HG03520 (cell line): ENCODE measurements around the gene JARID2.

Source experiments
- ATAC-seq: cut with Tn5 transposase; IDR thresholded peaks from one replicate; pipeline ENCODE4 v1.9.1; 2021; ENCODE audit warnings: mild to moderate bottlenecking, moderate library complexity; ENCODE audit not compliant: unreplicated experiment

JARID2 gene

DNA sequence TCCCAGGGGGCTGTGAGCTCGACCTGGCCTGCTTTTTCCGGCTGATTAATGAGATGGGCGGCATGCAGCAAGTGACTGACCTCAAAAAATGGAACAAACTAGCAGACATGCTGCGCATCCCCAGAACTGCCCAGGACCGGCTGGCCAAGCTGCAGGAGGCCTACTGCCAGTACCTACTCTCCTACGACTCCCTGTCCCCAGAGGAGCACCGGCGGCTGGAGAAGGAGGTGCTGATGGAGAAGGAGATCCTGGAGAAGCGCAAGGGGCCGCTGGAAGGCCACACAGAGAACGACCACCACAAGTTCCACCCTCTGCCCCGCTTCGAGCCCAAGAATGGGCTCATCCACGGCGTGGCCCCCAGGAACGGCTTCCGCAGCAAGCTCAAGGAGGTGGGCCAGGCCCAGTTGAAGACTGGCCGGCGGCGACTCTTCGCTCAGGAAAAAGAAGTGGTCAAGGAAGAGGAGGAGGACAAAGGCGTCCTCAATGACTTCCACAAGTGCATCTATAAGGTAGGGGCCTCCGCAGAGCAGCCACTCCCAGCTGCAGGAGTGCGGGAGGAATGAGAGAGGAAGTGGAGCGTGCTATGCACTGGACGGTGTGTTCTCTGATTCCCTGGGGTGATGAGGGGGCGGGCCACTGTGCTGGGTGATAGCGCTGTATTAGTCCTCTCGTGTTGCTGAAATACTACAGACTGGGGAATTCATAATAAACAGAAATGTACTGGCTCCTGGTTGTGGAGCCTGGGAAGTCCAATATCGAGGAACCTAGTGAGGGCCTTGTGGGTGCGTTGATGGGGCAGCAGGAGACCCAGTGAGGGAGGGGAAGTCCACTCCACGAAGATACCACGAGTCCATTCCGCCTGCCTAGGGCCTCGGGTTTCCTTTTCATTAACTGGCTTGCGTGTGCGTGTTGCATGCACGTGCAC lies 255.3 kb downstream of the JARID2 start:
- ATAC-seq, result no peak

DNA sequence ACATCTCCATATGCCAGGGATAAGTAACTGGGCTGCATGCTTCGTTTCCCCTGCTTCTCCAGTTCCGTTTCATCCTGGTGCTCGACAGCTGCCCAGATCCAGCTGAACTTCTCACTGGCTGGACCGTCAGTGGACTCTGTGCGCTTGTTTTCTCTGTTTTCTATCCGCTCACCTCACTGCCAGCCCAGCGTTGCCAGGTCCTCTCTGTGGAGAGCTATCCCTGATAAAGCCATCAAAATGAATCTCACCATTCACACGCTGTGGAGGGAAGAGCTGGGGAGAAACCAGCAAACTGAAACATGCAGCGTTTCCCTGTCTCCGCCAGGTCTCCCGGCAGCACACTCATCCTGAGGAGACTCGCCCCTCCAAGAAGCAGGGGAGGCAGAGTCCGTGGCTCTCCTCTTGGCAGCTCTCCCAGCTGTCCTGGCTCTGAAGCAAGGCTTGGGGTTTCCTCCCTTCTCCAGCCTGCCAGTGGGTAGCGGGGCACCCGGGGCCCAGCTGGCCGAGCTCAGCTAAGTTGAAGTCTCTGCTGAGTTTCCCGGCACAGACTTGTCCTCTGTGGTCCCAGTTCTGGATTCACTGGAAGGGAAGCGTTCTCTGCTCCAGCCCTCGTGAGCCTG lies 256.1 kb downstream of the JARID2 start:
- no peak for ATAC-seq

DNA sequence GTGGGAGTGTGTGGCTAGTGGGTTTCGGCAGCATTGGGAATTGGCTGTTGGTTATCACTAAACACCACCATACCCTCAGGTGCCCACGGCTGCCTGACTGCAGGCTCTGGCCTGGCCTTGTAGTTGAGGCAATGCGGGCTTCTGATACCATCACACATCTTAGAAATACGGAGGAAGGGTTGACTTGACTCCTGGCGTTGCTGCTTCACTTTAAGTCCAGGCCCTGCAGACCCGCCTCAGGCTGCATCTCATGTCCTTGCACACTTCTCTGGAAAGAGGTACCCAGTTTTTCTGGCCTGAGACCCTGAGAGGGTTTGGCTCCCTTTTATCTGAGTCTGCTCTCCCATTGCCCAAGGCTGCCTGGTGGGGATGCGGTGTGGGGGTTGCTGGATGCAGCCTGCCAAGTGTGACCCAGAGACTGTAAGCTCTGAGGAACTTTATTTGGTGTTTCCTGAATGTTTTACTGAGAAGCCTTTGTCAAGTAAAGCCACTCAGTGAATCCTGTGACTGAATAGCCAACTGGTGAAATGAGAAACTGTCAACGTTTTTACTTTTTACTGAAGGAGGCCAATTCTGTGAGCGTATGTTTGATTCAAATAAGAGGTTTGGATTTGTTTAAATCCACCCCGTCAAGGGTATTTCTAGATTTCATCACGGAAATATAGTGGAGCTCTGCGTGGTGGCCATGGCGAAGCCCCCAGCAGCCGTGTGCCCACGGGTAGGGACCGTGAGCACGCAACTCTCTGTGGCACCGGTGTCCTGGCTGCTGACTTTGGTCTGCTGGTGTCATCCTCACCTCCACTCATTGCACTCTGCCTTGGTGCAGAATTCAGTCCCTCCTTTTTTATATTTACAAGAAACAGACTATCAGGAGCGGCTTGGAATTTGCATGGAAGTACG lies 256.8 kb downstream of the JARID2 start:
- ATAC-seq, result no peak

DNA sequence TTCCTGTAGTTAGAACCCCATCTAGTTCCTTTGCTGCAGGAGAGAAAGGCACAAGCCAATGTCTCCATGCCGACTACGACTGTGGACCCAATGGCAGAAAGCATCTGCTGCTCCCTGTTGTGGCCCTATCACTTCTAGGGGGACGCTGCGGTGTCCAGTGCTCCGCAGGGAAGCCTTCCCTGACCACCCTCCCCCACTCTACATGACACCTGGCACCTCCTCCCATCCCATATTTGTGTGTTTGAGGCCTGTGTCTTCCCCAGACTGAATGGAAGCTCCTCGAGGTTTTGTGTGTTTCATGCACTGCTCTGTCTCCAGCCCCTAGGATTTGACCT lies 257.4 kb downstream of the JARID2 start:
- no peak for ATAC-seq

DNA sequence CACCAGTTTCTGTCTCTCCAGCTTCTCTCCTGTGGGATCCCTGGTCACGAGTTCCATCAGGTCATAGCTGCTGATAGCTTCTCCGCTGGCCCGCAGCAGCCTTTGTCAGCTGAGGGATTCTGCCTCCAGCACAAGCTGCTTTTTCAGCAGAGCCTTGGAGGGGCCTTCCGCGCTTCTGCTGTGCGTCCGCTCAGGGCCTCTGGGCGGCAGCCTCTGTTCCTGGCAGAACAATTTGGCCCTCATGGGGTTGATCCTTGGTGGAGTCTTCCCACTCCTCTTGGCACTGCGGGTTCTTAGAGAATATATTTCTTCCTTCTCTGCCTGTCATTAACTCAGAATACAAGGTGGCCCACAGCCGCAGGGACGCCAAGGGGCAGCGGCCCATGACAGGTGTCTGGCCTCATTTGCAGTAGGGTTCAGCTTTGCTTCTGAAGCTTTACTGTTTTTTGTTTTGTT lies 258.2 kb downstream of the JARID2 start:
- no peak for ATAC-seq

DNA sequence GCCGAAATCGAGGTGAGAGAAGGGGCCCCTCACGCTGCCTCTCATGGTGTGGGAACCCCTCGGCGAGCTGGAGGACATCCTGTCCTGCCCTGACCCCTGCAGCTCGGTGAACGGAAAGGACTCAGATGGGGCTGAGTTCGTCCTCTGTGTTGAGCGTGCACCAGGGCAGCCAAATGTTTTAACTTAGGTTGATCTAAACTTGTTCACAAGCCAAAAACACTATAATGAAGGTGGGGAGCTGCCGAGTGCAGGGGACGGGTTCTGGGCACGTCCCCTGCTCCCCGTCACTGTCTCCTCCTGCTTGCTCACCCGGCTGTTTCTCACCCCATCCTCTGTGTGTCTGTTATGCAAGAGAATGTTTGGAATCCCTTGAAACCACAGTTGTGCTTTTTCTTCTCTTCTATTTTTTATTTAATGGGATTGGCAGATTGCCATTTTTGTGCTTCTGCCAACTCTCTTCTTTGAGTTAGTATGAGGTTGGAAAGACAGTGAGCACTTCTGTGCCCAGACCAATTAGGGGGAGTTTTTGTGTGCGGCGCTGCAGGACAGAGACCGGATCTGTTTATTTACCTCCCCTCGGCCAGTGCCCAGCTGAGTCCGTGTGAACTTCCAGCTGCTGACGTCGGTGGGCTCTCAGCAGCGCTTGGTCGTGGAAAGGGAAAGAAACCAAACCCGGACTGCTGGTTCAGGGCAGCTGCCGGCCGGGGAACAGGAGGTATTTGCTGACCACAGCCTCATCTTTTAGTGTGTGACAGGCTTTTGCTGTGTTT lies 258.9 kb downstream of the JARID2 start:
- ATAC-seq, result no peak

DNA sequence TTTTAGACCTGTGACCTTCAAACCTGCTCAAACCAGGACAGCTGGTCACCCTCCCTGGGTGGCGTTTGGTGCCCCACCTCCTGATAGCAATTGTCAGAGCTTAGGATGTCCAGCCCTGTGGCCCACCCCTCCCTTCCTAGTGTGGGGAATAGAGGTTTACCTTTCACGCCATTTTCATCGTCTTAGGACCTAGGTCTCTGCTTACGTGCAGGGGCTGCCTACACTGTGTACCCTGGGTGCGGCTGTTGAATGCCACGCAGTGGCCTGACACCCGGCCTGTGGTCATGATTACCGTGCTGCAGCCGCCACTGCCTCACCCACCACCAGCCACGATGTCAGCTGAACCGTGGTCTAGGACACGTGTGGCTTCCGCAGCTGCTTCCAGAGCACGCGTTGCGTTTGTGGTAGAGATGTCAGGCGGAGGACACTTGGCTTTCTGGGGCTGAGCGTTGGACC lies 259.6 kb downstream of the JARID2 start:
- no peak for ATAC-seq

DNA sequence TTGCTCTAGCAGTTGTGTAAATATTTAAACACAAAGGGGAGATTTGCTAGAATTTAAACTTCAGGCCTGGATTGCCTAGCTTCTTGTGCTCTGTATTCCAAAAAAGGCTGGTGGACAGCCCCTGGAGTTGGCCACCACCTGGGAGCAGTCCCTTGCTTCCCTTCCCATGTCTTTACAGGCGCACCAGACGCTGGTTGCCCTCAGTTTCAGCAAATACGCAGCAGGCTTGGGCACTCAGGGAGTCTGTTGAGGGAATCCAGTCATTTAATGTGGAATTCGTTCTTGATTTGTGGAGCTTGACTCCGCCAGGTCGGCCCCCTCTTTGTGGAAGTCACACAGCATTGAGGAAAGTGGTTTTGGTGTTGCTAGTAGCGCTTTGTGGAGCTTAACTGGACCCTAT lies 260.2 kb downstream of the JARID2 start:
- ATAC-seq, result no peak

DNA sequence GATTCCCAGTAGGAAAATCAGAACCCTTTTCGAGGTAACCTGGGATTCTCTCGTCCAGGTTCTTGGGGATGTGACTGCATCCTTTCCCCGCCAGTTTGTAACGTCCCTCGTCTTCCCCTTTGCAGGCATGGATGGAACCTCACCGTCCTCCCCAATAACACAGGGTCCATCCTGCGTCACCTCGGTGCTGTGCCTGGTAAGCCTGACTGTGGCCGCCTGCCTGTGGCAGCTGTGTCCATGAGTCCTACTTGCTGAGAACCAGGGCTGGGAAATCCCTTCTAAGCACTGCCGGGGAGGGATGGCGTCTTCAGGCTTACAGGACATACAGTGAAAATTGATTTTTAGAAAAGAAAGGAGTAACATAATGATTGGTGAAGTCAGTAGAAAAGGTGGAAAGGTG lies 261.4 kb downstream of the JARID2 start:
- ATAC-seq, result no peak

DNA sequence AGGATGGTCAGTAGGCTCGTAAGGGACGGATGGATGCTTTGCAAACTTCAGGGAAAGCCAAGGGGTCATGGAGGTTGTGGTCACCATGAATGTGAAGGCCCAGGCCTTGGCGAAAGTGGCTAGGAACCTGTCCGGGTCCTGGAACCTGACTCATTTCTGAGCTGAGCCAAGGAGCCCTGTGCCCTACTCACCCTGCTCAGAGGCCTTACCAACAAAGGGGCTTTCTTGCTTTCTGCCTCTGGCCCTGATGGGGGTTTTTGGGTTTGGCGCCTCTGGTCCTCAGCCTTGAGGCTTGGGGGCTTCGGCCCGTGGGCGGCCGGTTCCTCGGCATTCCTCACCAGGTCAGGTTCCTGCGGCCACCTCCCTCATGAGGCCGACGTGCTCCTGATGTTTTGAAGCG lies 261.9 kb downstream of the JARID2 start:
- no peak for ATAC-seq

DNA sequence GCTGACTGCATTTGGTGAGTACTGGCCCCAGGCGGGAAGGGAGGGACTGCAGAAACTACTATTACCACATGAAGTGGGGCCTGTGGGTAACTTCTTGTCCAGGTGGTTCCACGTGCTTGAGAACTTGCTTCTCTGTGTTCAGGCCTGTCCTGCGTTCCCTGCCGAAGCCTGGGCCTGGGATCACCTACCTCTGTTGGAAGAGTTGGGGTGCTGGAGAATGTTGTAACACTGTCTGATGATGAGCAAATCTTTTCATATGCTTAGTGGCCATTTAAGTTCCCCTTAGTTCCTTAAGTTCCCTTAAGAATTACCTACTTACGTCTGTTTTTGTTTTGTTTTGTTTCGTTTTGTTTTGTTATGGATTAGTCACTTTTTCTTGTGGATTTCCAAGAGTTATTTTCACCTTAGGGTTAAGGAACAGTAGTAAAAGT lies 262.6 kb downstream of the JARID2 start:
- ATAC-seq, result no peak

DNA sequence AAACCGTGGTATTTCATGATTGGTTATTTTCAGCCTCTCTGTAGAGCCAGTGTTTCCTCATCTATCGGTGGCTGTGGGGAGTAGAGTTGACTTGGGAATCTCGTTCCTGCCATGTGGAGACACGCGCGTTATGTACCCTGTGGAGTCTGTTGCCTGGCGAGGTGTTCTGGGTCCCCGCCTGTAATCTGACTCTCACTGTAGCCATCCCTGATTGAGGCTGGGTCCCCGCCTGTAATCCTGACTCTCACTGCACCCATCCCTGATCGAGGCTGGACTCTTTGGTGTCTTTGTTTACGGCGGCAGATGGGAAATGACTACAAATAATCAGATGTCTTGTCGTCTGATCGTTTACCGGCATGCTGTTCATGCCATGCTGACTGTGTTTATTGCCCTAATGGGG lies 263.1 kb downstream of the JARID2 start:
- no peak for ATAC-seq

DNA sequence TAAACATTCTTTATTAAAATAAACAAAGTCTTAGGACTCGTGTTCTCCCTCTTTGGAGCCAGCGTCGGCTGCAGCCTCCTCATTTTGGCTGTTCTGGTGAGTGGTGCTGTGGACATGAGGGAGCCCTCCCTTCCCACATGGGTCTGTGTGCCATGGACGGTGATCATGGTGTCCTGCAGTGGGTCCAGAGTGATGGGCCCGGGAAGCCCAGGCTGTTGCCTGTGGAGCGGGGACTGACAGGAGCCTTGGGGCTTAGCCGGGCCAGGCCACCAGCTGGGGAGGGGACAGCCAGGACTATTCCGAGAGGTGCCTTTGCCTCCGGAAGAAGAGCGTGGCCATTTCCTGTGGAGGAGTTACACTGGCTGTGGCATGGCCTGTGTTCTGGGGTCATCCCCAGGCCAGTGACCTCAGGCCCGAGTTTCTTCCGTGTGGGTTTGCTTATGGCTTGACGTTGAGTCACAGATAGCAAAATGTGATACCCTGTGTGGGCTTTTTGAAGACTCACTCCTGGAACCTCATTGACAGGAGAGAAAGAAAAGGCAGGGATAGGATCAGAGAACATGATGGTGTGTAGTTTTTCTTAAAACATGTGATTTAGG lies 263.6 kb downstream of the JARID2 start:
- ATAC-seq, result no peak

DNA sequence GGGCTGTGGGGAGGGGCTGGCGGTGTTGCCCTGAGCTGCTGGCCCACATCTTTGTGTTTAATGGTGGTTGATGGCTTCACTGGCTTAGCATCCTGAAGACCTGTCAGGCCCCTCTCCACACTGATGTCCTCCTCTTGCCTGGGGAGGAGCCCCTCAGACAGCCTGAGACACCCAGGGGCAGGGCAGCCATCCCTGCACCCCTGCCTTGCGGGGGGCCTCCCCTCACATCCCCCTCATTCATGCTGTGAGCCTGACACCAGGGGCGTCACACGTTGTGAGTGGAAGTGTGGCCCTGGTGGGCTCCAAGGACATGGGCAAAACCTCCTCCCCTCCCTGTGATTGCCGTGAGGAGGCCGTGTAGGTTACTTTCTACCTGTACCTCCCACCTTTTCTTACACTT lies 264.3 kb downstream of the JARID2 start:
- no peak for ATAC-seq

DNA sequence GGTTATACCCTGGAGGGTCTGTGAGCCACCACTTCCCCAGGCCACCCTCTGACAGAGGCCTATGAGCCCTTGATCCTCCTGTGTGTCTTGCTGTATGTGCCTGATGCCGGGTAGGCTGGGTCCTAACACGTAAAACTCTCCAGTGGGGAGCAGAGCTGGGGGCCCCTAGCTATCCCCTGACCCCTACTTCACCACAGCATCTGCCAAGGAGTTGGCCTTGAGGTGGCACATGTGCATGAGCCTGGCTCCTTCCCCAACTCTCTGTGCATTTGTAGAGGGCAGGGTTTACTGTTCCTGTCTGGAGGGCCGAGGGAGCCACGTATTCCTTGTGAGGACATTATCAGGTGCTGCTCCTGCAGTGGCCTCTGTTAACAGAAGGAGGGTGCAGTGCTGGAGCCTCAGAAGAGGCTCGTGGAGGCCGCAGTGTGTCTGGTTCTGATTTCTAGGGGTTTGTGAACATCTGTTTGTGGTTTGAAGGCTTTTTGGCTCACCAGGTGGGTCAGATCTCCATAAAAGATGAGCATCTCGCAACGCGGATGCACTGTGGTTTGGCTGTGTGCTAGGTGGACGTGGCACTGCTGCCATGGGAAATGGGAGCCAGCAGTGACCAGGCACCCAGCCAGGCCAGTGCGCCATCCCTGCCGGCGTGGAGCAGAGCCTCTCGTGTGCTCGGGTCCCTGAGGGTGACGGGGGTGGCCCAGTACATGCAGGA lies 264.8 kb downstream of the JARID2 start:
- ATAC-seq, result no peak

DNA sequence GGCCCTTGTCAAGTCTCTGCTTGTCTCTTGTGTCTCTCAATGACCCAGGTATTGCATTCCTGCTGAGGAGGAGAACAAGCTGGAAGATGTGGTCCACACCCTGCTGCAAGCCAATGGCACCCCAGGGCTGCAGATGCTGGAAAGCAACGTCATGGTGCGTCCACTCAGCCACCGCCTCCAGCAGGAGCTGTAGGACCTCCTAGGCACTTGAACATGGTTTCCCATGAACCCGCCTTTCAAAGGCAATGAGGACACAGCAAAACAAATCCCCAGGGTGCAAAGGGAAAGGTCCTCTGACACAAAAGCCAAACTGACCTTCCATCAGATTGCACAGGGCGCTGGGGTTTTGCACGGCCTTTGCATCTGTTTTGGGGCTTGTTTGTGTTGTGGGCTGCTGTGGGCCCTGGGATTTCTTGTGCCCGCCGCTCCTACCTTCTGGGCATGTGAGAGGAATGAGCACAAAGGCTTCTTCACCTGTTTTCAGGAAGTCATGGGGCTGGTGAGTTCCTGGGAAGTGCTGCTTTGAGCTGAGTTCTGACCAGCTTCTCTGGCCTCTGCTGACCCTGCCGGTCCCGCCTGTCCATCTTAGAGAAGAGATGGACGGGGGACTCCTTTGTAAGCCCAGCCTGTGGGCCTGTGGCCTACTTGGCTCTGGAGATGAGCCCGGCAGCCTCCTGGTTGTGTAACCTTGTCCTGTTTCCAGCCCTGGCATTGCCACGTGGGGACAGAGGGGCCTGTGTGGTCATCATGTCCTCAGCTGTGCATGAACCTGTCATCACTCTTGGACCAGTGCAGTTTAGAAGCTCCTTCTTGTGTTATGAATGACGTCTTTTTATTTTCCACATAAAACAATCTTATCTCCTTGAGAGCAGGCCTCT lies 265.6 kb downstream of the JARID2 start:
- ATAC-seq, result no peak

DNA sequence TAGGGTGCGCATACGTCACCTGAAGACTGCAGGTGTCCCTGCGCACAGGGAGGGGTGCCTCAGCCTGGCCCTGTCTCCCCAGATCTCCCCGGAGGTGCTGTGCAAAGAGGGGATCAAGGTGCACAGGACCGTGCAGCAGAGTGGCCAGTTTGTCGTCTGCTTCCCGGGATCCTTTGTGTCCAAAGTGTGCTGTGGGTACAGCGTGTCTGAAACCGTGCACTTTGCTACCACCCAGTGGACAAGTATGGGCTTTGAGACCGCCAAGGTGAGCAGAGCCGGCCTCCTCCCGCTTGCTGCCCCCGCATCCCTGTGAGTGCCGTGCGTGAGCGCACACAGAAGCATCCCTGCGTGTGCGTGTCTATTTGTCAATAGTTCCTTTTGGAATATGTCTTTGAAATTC lies 266.3 kb downstream of the JARID2 start:
- no peak for ATAC-seq

DNA sequence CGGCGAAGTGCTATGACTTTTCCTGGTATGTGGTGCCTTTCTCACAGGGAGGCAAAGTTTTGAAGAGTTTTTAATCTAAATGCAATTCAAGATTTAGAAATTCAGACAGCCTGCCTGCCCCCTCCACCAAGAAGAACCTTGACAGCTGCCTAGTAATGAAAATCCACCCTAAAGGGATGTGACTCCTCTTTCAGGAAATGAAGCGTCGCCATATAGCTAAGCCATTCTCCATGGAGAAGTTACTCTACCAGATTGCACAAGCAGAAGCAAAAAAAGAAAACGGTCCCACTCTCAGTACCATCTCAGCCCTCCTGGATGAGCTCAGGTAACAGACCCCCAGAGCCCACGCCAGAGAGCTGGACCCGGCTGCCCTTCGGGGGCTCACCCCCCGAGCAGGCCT lies 266.9 kb downstream of the JARID2 start:
- no peak for ATAC-seq
